Upper lobe of left lung (tissue), 6 donors: Measurements from ENCODE around the gene HEXA. TPM values are rescaled to one million over a fixed set of nuclear protein-coding genes. Genes with fewer than 3 reads are reported as not detected.
A peak's percentile ranks its signal among the peaks of the same experiment; 100 is the strongest.

Experiments
- ATAC-seq, 2 donors: fragments of 200-7000 bp; cut with Tn5 transposase; one replicate each; pipeline ENCODE4 v1.9.1; 2022; ENCODE audit warnings: mild to moderate bottlenecking in 2 of 2, moderate library complexity in 2 of 2; ENCODE audit not compliant: low FRiP score in 2 of 2
- DNase-seq, 2 donors: peaks; one replicate each; pipeline ENCODE4 v3.0.0-alpha.2; 2019 to 2020
- H3K27ac ChIP-seq, 4 donors: fragments of 200-600 bp; sonication (generic); one replicate each; pipeline ENCODE4 v1.5.1; 2016 to 2019
- H3K27me3 ChIP-seq, 4 donors: fragments of 200-600 bp; sonication (generic); one replicate each; pipeline ENCODE4 v1.5.1; 2017 to 2019
- H3K36me3 ChIP-seq, 4 donors: fragments of 200-600 bp; sonication (generic); one replicate each; pipeline ENCODE4 v1.5.1; 2016 to 2019
- H3K4me1 ChIP-seq, 4 donors: fragments of 200-600 bp; sonication (generic); one replicate each; pipeline ENCODE4 v1.5.1; 2018 to 2019
- H3K4me3 ChIP-seq, 4 donors: fragments of 200-600 bp; sonication (generic); one replicate each; pipeline ENCODE4 v1.5.1; 2017 to 2019; ENCODE audit warnings: mild to moderate bottlenecking in 2 of 4, moderate library complexity in 1 of 4
- H3K9me3 ChIP-seq, 4 donors: fragments of 200-600 bp; sonication (generic); one replicate each; pipeline ENCODE4 v1.5.1; 2018 to 2019
- CTCF ChIP-seq, 6 experiments: fragments of 450-650 bp in 4 of 6; fragments of 200-600 bp in 2 of 6; sonication (generic) in 2 of 6; IDR thresholded peaks; one replicate each; pipeline ENCODE4 v1.5.1; 2016 to 2019; ENCODE audit warnings: antibody characterized with exemption in 6 of 6
- EP300 ChIP-seq, 4 donors: sonication (generic); formaldehyde crosslinking; IDR thresholded peaks; one replicate each; pipeline ENCODE4 v1.5.1; 2017; ENCODE audit warnings: antibody characterized with exemption in 4 of 4, control low read depth in 2 of 4
- POLR2A ChIP-seq, 4 donors: fragments of 450-650 bp; IDR thresholded peaks; one replicate each; pipeline ENCODE4 v1.5.1; 2016 to 2017; ENCODE audit warnings: antibody characterized with exemption in 4 of 4, mild to moderate bottlenecking in 2 of 4
- POLR2AphosphoS5 ChIP-seq, 2 donors: sonication (generic); formaldehyde crosslinking; IDR thresholded peaks; one replicate each; pipeline ENCODE4 v1.5.1; 2017; ENCODE audit warnings: antibody characterized with exemption in 2 of 2
- WGBS, 2 donors: methylation state at CpG; one replicate each; pipeline ENCODE4 v1.1.5; 2017 to 2018; 5-methylcytosine and 5-hydroxymethylcytosine counted together
- total RNA-seq, 6 donors: library from RNA; depleted of rRNA in 4 of 6; stranded (reverse); fragments of >200 nt in 4 of 6; gene quantifications; one replicate each; pipeline versions ENCODE4 v1.1.0 to v1.2.1, GENCODE V29; 2016 to 2021
- donor health status: DM: no; HTN: no; CAD: no; lungs with moderate emphysema.
- donor health status: DM: no; HTN: yes; CAD: no; lungs with severe emphysema.

The HEXA gene
- total RNA-seq, 6 donors from 2014 or later, result 80.5 to 256 (median 149) TPM

GRCh38 chr15:72368325-72368724 lies 7.5 kb downstream of the HEXA start:
- peaks cover 0 to 8% (median 0%) of the 10 kb centered on the region in 4 donors for H3K36me3 ChIP-seq
- no peak for TF ChIP-seq POLR2A (IDR thresholded peaks at IDR 0.05)
- TF ChIP-seq EP300 (IDR thresholded peaks at IDR 0.05), result no peak
- no peak for TF ChIP-seq CTCF (IDR thresholded peaks at IDR 0.05)
- TF ChIP-seq POLR2AphosphoS5 (IDR thresholded peaks at IDR 0.05), result no peak
- peaks cover 34 to 71% (median 39%) of the 10 kb centered on the region in 4 donors for H3K4me1 ChIP-seq
- peak overlapping the region; percentile 15 to 74 (median 66) for H3K27ac ChIP-seq
- no peaks in the 10 kb centered on the region for H3K9me3 ChIP-seq
- peak; percentile 25 to 54 for ATAC-seq
- H3K4me3 ChIP-seq, result no peak overlapping the region
- WGBS, 2 donors, result 53 to 60% methylated on average over 2 of the region's 2 CpGs
- no peaks in the 10 kb centered on the region for H3K27me3 ChIP-seq
- DNase-seq, result no peak

- no peaks in the 10 kb centered on the region for H3K27me3 ChIP-seq
- no peak overlapping the region for H3K4me3 ChIP-seq
- no peak for TF ChIP-seq POLR2A (IDR thresholded peaks at IDR 0.05)
- no peak for TF ChIP-seq CTCF (IDR thresholded peaks at IDR 0.05)
- TF ChIP-seq EP300 (IDR thresholded peaks at IDR 0.05), result no peak
- no peak for TF ChIP-seq POLR2AphosphoS5 (IDR thresholded peaks at IDR 0.05)
- DNase-seq (peak in 1 of 2 donors; percentile 60), ATAC-seq (peak; percentile 16 to 70)
- H3K36me3 ChIP-seq, result peaks cover 0 to 8% (median 0%) of the 10 kb centered on the region in 4 donors
- no peaks in the 10 kb centered on the region for H3K9me3 ChIP-seq
- no peak overlapping the region for H3K27ac ChIP-seq
- WGBS, 2 donors, result 55 to 78% methylated on average over 1 of the region's 1 CpG
- peaks cover 22 to 49% (median 28%) of the 10 kb centered on the region in 4 donors for H3K4me1 ChIP-seq
Observed at GRCh38 chr15:72365844-72366243, 10.0 kb downstream of the HEXA start.

- no peak overlapping the region for H3K4me3 ChIP-seq
- H3K27ac ChIP-seq, result no peak overlapping the region
- DNase-seq (no peak), ATAC-seq (no peak)
- H3K27me3 ChIP-seq, result no peaks in the 10 kb centered on the region
- TF ChIP-seq EP300 (IDR thresholded peaks at IDR 0.05) (no peak), POLR2AphosphoS5 (IDR thresholded peaks at IDR 0.05) (no peak), POLR2A (IDR thresholded peaks at IDR 0.05) (no peak), CTCF (IDR thresholded peaks at IDR 0.05) (no peak)
- peaks cover 14 to 34% (median 20%) of the 10 kb centered on the region in 4 donors for H3K4me1 ChIP-seq
- H3K9me3 ChIP-seq, result no peaks in the 10 kb centered on the region
- peaks cover 0 to 6% (median 2%) of the 10 kb centered on the region in 4 donors for H3K36me3 ChIP-seq
- WGBS, 2 donors, result 75 to 84% methylated on average over 1 of the region's 1 CpG
Observed at GRCh38 chr15:72361176-72361575, 14.6 kb downstream of the HEXA start.

DNA sequence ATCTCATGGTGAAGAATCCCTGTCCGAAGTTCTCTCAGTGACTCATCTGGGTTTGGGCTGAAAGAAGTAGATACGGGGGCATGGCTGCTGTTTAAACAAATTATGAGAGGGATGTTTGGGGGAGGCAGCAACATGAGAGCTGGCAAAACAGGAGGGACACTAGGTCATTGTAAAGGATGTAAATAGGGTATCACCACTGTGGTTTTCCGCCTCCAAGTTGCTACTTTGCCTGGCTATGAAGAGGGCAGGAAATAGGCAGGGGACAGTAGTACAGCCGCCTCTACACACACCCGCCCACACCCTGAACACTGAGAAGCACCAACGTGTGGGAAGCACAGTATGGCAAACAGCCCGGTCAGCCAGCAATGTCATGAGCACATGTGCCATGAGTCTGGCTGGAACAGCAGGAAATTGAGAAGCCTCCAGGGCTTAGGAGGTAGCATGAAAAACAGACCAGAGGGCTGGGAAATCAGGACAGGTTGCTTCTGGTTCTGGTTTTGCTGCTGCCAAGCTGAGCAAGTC lies 17.1 kb downstream of the HEXA start:
- peaks cover 12 to 31% (median 26%) of the 10 kb centered on the region in 4 donors for H3K36me3 ChIP-seq
- peak in 1 of 2 donors; percentile 53 for DNase-seq
- no peaks in the 10 kb centered on the region for H3K9me3 ChIP-seq
- no peak for TF ChIP-seq POLR2A (IDR thresholded peaks at IDR 0.05)
- peak in 1 of 2 donors; percentile 64 for TF ChIP-seq POLR2AphosphoS5 (IDR thresholded peaks at IDR 0.05)
- H3K27ac ChIP-seq, result peak overlapping the region; percentile 31 to 64 (median 40)
- WGBS, 2 donors, result 42 to 53% methylated on average over 7 of the region's 7 CpGs
- no peaks in the 10 kb centered on the region for H3K27me3 ChIP-seq
- H3K4me1 ChIP-seq, result peaks cover 14 to 30% (median 20%) of the 10 kb centered on the region in 4 donors
- peak; percentile 69 to 76 for ATAC-seq
- H3K4me3 ChIP-seq, result no peak overlapping the region

- ATAC-seq, result no peak
- H3K4me1 ChIP-seq, result peaks cover 14 to 30% (median 20%) of the 10 kb centered on the region in 4 donors
- peak overlapping the region; percentile 31 to 64 (median 40) for H3K27ac ChIP-seq
- WGBS, 2 donors, result 87 to 95% methylated on average over 3 of the region's 3 CpGs
- TF ChIP-seq POLR2A (IDR thresholded peaks at IDR 0.05) (no peak), CTCF (IDR thresholded peaks at IDR 0.05) (no peak), EP300 (IDR thresholded peaks at IDR 0.05) (no peak), POLR2AphosphoS5 (IDR thresholded peaks at IDR 0.05) (no peak)
- H3K36me3 ChIP-seq, result peaks cover 12 to 37% (median 29%) of the 10 kb centered on the region in 4 donors
- H3K4me3 ChIP-seq, result no peak overlapping the region
- H3K27me3 ChIP-seq, result no peaks in the 10 kb centered on the region
- H3K9me3 ChIP-seq, result no peaks in the 10 kb centered on the region
- DNase-seq, result no peak
Observed at GRCh38 chr15:72358121-72358520, 17.7 kb downstream of the HEXA start.
